MM.1S (cell line): ENCODE data around the gene SLC7A1.

Source experiments
- DNase-seq: peaks from one replicate; pipeline ENCODE4 v3.0.0-alpha.2; 2015
- H2AFZ ChIP-seq: fragments of 300-600 bp; sonication (generic); 2 replicates; pipeline ENCODE4 v1.6.0; 2016; ENCODE audit warnings: antibody characterized with exemption, low read length
- H3F3A ChIP-seq: fragments of 300-600 bp; sonication (generic); 2 replicates; pipeline ENCODE4 v1.6.1; 2016; ENCODE audit warnings: mild to moderate bottlenecking, antibody characterized with exemption, low read length, moderate library complexity, mixed read lengths; ENCODE audit not compliant: insufficient read depth
- H3K27ac ChIP-seq: fragments of 300-600 bp; sonication (generic); 2 replicates; pipeline ENCODE4 v1.5.1; 2016; ENCODE audit warnings: mild to moderate bottlenecking, low read length
- H3K27me3 ChIP-seq: fragments of 300-600 bp; sonication (generic); replicated peaks from 2 replicates; pipeline ENCODE4 v1.6.0; 2016; ENCODE audit warnings: low read length; ENCODE audit not compliant: insufficient read depth
- H3K36me3 ChIP-seq: fragments of 300-600 bp; sonication (generic); replicated peaks from 2 replicates; pipeline ENCODE4 v1.6.1; 2016; ENCODE audit warnings: mild to moderate bottlenecking, low read length, mixed read lengths; ENCODE audit not compliant: insufficient read depth
- H3K4me1 ChIP-seq: fragments of 300-600 bp; sonication (generic); 2 replicates; pipeline ENCODE4 v1.6.1; 2016; ENCODE audit warnings: low read length, mixed read lengths
- H3K4me2 ChIP-seq: fragments of 300-600 bp; sonication (generic); 2 replicates; pipeline ENCODE4 v1.6.0; 2016; ENCODE audit warnings: low read depth, low read length
- H3K4me3 ChIP-seq: fragments of 300-600 bp; sonication (generic); 2 replicates; pipeline ENCODE4 v1.5.1; 2016; ENCODE audit warnings: low read length, mixed read lengths
- H3K79me2 ChIP-seq: fragments of 300-600 bp; sonication (generic); 2 replicates; pipeline ENCODE4 v1.6.1; 2016; ENCODE audit warnings: mixed run types, low read length, mixed read lengths
- H3K9ac ChIP-seq: fragments of 300-600 bp; sonication (generic); 2 replicates; pipeline ENCODE4 v1.6.1; 2016; ENCODE audit warnings: low read length, mixed read lengths
- H3K9me2 ChIP-seq: fragments of 300-600 bp; sonication (generic); replicated peaks from 2 replicates; pipeline ENCODE4 v1.6.1; 2016; ENCODE audit warnings: mild to moderate bottlenecking, low read length, mixed read lengths; ENCODE audit not compliant: insufficient read depth
- H3K9me3 ChIP-seq: fragments of 300-600 bp; sonication (generic); replicated peaks from 2 replicates; pipeline ENCODE4 v1.6.1; 2016; ENCODE audit warnings: mild to moderate bottlenecking, low read length, mixed read lengths; ENCODE audit not compliant: insufficient read depth
- H4K20me1 ChIP-seq: fragments of 300-600 bp; sonication (generic); 2 replicates; pipeline ENCODE4 v1.6.1; 2016; ENCODE audit warnings: mild to moderate bottlenecking, low read length, moderate library complexity, mixed read lengths; ENCODE audit not compliant: insufficient read depth
- EZH2 ChIP-seq: fragments of 300-600 bp; sonication (generic); optimal IDR thresholded peaks from 2 replicates; pipeline ENCODE3; 2017; ENCODE audit warnings: low read depth, mild to moderate bottlenecking, antibody characterized with exemption, low read length, mixed read lengths
- EZH2phosphoT487 ChIP-seq: fragments of 300-600 bp; sonication (generic); IDR thresholded peaks from 2 replicates; pipeline ENCODE4 v1.6.1; 2018; ENCODE audit warnings: antibody characterized with exemption, low read length
- TF ChIP-seq, protein P1 (sequence below): fragments of 300-600 bp; sonication (generic); IDR thresholded peaks from 2 replicates; pipeline ENCODE4 v1.5.1; 2016; ENCODE audit warnings: antibody characterized with exemption, low read length, mixed read lengths

The SLC7A1 gene

DNA sequence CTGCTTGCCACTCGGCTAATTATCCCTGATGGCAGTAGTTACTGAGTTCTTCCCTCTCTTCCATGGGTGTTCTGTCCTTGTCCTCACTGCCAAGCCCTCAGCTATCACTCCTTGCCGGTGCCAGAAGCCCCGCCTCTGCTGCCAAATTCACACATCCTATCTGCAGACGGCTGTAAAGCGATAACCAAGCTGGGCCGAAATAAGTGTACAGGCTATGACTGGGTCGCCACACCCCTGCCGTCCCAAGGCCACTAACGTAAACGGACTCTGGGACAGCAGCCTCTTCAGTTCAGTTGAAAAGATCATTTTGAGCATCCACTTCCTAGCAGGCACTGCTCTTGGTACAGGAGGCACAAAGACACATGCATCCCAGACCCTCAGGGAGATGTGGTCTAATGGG, 13.3 kb downstream of the SLC7A1 start:
- no peaks in the 10 kb centered on the region for H3F3A ChIP-seq
- H3K9me3 ChIP-seq: no peaks in the 10 kb centered on the region
- H3K4me3 ChIP-seq: no peak overlapping the region
- TF ChIP-seq, protein P1, sequence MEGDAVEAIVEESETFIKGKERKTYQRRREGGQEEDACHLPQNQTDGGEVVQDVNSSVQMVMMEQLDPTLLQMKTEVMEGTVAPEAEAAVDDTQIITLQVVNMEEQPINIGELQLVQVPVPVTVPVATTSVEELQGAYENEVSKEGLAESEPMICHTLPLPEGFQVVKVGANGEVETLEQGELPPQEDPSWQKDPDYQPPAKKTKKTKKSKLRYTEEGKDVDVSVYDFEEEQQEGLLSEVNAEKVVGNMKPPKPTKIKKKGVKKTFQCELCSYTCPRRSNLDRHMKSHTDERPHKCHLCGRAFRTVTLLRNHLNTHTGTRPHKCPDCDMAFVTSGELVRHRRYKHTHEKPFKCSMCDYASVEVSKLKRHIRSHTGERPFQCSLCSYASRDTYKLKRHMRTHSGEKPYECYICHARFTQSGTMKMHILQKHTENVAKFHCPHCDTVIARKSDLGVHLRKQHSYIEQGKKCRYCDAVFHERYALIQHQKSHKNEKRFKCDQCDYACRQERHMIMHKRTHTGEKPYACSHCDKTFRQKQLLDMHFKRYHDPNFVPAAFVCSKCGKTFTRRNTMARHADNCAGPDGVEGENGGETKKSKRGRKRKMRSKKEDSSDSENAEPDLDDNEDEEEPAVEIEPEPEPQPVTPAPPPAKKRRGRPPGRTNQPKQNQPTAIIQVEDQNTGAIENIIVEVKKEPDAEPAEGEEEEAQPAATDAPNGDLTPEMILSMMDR: no peak
- no peak for TF ChIP-seq EZH2phosphoT487
- no peak for TF ChIP-seq EZH2
- no peaks in the 10 kb centered on the region for H3K27me3 ChIP-seq
- H3K79me2 ChIP-seq: peaks cover 98% of the 10 kb centered on the region
- H3K4me2 ChIP-seq: no peak overlapping the region
- H3K36me3 ChIP-seq: no peaks in the 10 kb centered on the region
- H2AFZ ChIP-seq: no peak overlapping the region
- no peaks in the 10 kb centered on the region for H3K4me1 ChIP-seq
- no peak overlapping the region for H3K9ac ChIP-seq
- peaks cover 4% of the 10 kb centered on the region; the same call in 1 of the 2 replicates for H4K20me1 ChIP-seq
- DNase-seq: no peak
- H3K27ac ChIP-seq: no peak overlapping the region
- H3K9me2 ChIP-seq: no peaks in the 10 kb centered on the region

DNA sequence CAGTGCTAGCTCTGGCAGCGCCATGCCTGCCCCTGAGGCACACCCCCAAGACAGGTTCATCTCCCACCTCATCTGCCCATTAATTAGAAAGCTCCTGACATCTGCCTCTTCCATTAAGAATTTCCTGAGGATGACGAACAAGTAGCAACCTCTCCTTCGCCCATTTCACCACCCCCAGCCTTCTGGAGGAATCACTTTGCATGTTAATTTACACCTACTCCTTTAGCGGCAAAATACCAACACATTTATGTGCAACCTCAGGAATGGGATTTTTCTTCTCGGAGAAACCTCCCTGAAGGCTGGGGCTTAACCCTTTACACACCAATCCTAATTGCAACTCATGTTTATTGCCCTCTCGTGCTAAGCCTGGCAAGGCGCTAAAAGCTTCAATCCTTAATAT, 13.8 kb downstream of the SLC7A1 start:
- Histone ChIP-seq H3K27ac (no peak overlapping the region), H3K79me2 (peaks cover 98% of the 10 kb centered on the region), H3K4me2 (no peak overlapping the region), H3K36me3 (no peaks in the 10 kb centered on the region), H3K4me1 (no peaks in the 10 kb centered on the region), H4K20me1 (peaks cover 4% of the 10 kb centered on the region; the same call in 1 of the 2 replicates), H3F3A (no peaks in the 10 kb centered on the region), H3K9ac (no peak overlapping the region), H3K9me2 (no peaks in the 10 kb centered on the region), H2AFZ (no peak overlapping the region), H3K4me3 (no peak overlapping the region), H3K27me3 (no peaks in the 10 kb centered on the region), H3K9me3 (no peaks in the 10 kb centered on the region)
- no peak for DNase-seq
- no peak for TF ChIP-seq EZH2
- TF ChIP-seq, protein P1: no peak
- TF ChIP-seq EZH2phosphoT487: no peak

DNA sequence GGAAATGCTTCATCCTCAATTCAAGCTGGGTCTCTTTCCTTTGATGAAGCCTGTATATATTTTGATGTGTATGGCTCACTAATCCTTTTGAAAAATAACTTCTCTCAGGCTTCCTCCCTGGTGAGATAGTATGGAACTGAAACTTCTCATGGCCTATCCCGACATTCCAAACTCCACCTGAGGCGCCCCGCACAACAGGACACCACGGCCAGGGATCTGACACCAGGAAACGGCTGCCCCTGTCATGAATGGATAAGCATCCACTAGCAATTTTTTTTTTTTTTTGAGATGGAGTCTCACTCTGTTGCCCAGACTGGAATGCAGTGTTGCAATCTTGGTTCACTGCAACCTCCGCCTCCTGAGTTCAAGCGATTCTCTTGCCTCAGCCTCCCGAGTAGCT, 16.4 kb downstream of the SLC7A1 start:
- H3K9ac ChIP-seq: no peak overlapping the region
- peaks cover 96% of the 10 kb centered on the region for H3K79me2 ChIP-seq
- H3F3A ChIP-seq: no peaks in the 10 kb centered on the region
- no peaks in the 10 kb centered on the region for H3K9me2 ChIP-seq
- no peak for DNase-seq
- no peaks in the 10 kb centered on the region for H3K27me3 ChIP-seq
- H3K4me3 ChIP-seq: no peak overlapping the region
- no peak overlapping the region for H3K4me2 ChIP-seq
- TF ChIP-seq, protein P1: no peak
- no peak for TF ChIP-seq EZH2phosphoT487
- TF ChIP-seq EZH2: no peak
- H4K20me1 ChIP-seq: peaks cover 4% of the 10 kb centered on the region; the same call in 1 of the 2 replicates
- H3K4me1 ChIP-seq: no peaks in the 10 kb centered on the region
- H3K9me3 ChIP-seq: no peaks in the 10 kb centered on the region
- H3K36me3 ChIP-seq: no peaks in the 10 kb centered on the region
- H3K27ac ChIP-seq: no peak overlapping the region
- no peak overlapping the region for H2AFZ ChIP-seq
